Vagina (tissue), 2 donors: ENCODE results near the gene THSD7B. TPM values are rescaled to one million over a fixed set of nuclear protein-coding genes. Genes with fewer than 3 reads are reported as not detected.

Experiments
- DNase-seq, 2 donors: peaks; one replicate each; pipeline ENCODE4 v3.0.0-alpha.2; 2017; ENCODE audit errors: extremely low spot score in 2 of 2
- H3K27ac ChIP-seq: fragments of 200-600 bp; sonication (generic); one replicate; pipeline ENCODE4 v1.5.1; 2019
- H3K27me3 ChIP-seq: fragments of 200-600 bp; sonication (generic); one replicate; pipeline ENCODE4 v1.5.1; 2019
- H3K36me3 ChIP-seq, 2 donors: fragments of 200-600 bp; sonication (generic); one replicate each; pipeline ENCODE4 v1.5.1; 2017 to 2019
- H3K4me1 ChIP-seq: fragments of 200-600 bp; sonication (generic); one replicate; pipeline ENCODE4 v1.5.1; 2019
- H3K4me3 ChIP-seq, 2 donors: fragments of 200-600 bp; sonication (generic); 1 replicate in 1 of 2; 2 replicates in 1 of 2; pipeline ENCODE4 v1.5.1; 2016 to 2019
- H3K9me3 ChIP-seq: fragments of 200-600 bp; sonication (generic); one replicate; pipeline ENCODE4 v1.5.1; 2019
- CTCF ChIP-seq, 3 experiments: fragments of 450-650 bp in 2 of 3; fragments of 200-600 bp in 1 of 3; sonication (generic) in 1 of 3; IDR thresholded peaks; one replicate each; pipeline ENCODE4 v1.5.1; 2017 to 2019; ENCODE audit warnings: antibody characterized with exemption in 3 of 3, mild to moderate bottlenecking in 2 of 3, moderate library complexity in 2 of 3
- POLR2A ChIP-seq, 2 donors: fragments of 450-650 bp; IDR thresholded peaks; one replicate each; pipeline ENCODE4 v1.6.1; 2017; ENCODE audit warnings: antibody characterized with exemption in 2 of 2, mild to moderate bottlenecking in 2 of 2, moderate library complexity in 2 of 2
- POLR2AphosphoS5 ChIP-seq, 2 donors: sonication (generic); formaldehyde crosslinking; IDR thresholded peaks; one replicate each; pipeline ENCODE4 v1.9.0; 2017; ENCODE audit warnings: antibody characterized with exemption in 2 of 2, mild to moderate bottlenecking in 2 of 2, low read depth in 1 of 2; ENCODE audit not compliant: insufficient read depth in 1 of 2
- intact Hi-C: fragments of 100-400 bp; cut with DNase I; formaldehyde crosslinking; loops from one replicate; pipeline ENCODE4 v1.15.1; 2023
- total RNA-seq: library from RNA; depleted of rRNA; stranded (reverse); fragments of >200 nt; gene quantifications from one replicate; pipeline ENCODE4 v1.2.3, GENCODE V29; 2016

Gene THSD7B
- total RNA-seq, 1 donor from 2014 or later: 0.49 TPM

- H3K27ac ChIP-seq: no peak overlapping the region
- no peak overlapping the region for H3K4me3 ChIP-seq
- no peaks in the 10 kb centered on the region for H3K36me3 ChIP-seq
- H3K9me3 ChIP-seq: no peaks in the 10 kb centered on the region
- no peaks in the 10 kb centered on the region for H3K4me1 ChIP-seq
- no peak for TF ChIP-seq POLR2AphosphoS5 (IDR thresholded peaks at IDR 0.05; ENCODE audit: insufficient read depth in 1 of 2, low read depth in 1 of 2)
- TF ChIP-seq POLR2A (IDR thresholded peaks at IDR 0.05): no peak
- TF ChIP-seq CTCF (IDR thresholded peaks at IDR 0.05): no peak
- intact Hi-C loops: no loop called here
- no peak for DNase-seq
- H3K27me3 ChIP-seq: no peaks in the 10 kb centered on the region
These were observed 98.5 kb downstream of the THSD7B start for GRCh38 chr2:136863874-136864273.

- no peak overlapping the region for H3K4me3 ChIP-seq
- H3K9me3 ChIP-seq: no peaks in the 10 kb centered on the region
- no peak overlapping the region for H3K27ac ChIP-seq
- no peaks in the 10 kb centered on the region for H3K36me3 ChIP-seq
- H3K4me1 ChIP-seq: no peaks in the 10 kb centered on the region
- intact Hi-C loops: loop anchor here (5.0 kb wide), 1 partner anchor 1346 kb away; no protein-coding TSS in a partner anchor
- TF ChIP-seq POLR2A (IDR thresholded peaks at IDR 0.05) (no peak), POLR2AphosphoS5 (IDR thresholded peaks at IDR 0.05; ENCODE audit: insufficient read depth in 1 of 2, low read depth in 1 of 2) (no peak), CTCF (IDR thresholded peaks at IDR 0.05) (no peak)
- DNase-seq: no peak
- H3K27me3 ChIP-seq: no peaks in the 10 kb centered on the region
These were observed 106.1 kb downstream of the THSD7B start for GRCh38 chr2:136871424-136871823.

- no peak overlapping the region for H3K4me3 ChIP-seq
- no peaks in the 10 kb centered on the region for H3K9me3 ChIP-seq
- DNase-seq: no peak
- no peaks in the 10 kb centered on the region for H3K4me1 ChIP-seq
- intact Hi-C loops: loop anchor here (5.0 kb wide), 1 partner anchor 1343 kb away; no protein-coding TSS in a partner anchor
- no peak for TF ChIP-seq CTCF (IDR thresholded peaks at IDR 0.05)
- no peak for TF ChIP-seq POLR2AphosphoS5 (IDR thresholded peaks at IDR 0.05; ENCODE audit: insufficient read depth in 1 of 2, low read depth in 1 of 2)
- TF ChIP-seq POLR2A (IDR thresholded peaks at IDR 0.05): no peak
- no peak overlapping the region for H3K27ac ChIP-seq
- H3K27me3 ChIP-seq: no peaks in the 10 kb centered on the region
- no peaks in the 10 kb centered on the region for H3K36me3 ChIP-seq
These were observed 108.9 kb downstream of the THSD7B start for GRCh38 chr2:136874258-136874657.

GRCh38 chr2:136891100-136891499 is 125.8 kb downstream of the THSD7B start:
- H3K4me1 ChIP-seq: no peaks in the 10 kb centered on the region
- H3K36me3 ChIP-seq: no peaks in the 10 kb centered on the region
- TF ChIP-seq CTCF (IDR thresholded peaks at IDR 0.05) (no peak), POLR2A (IDR thresholded peaks at IDR 0.05) (no peak), POLR2AphosphoS5 (IDR thresholded peaks at IDR 0.05; ENCODE audit: insufficient read depth in 1 of 2, low read depth in 1 of 2) (no peak)
- intact Hi-C loops: no loop called here
- DNase-seq: no peak
- no peak overlapping the region for H3K27ac ChIP-seq
- no peaks in the 10 kb centered on the region for H3K9me3 ChIP-seq
- no peak overlapping the region for H3K4me3 ChIP-seq
- H3K27me3 ChIP-seq: no peaks in the 10 kb centered on the region

- no peak overlapping the region for H3K27ac ChIP-seq
- H3K4me1 ChIP-seq: no peaks in the 10 kb centered on the region
- H3K9me3 ChIP-seq: no peaks in the 10 kb centered on the region
- TF ChIP-seq CTCF (IDR thresholded peaks at IDR 0.05) (no peak), POLR2A (IDR thresholded peaks at IDR 0.05) (no peak), POLR2AphosphoS5 (IDR thresholded peaks at IDR 0.05; ENCODE audit: insufficient read depth in 1 of 2, low read depth in 1 of 2) (no peak)
- no peaks in the 10 kb centered on the region for H3K27me3 ChIP-seq
- no peaks in the 10 kb centered on the region for H3K36me3 ChIP-seq
- DNase-seq: no peak
- H3K4me3 ChIP-seq: no peak overlapping the region
- intact Hi-C loops: no loop called here
These were observed 128.8 kb downstream of the THSD7B start for GRCh38 chr2:136894007-136894634.
